ENCODE data around the gene PLLP.

Gene PLLP

DNA sequence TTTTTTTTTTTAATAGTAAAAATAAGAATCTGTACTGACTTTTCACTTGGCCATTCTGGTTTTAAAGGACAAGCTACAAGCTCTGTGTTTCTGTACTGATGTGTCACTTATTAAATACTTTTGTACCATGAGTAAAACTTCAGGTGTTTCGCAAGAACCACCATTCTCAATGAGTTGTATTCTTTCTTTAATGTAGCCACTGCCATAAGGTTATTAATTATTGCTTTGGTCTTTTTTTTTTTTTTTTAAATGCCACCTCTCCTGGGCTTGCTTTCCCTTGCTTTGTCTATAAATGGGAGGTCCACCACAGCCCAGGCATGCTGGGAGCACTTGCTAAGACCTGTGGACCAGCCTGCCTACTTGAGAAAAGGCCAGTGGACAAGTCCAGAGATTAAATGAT, 31.0 kb downstream of the PLLP start:
- no peak for DNase-seq

DNA sequence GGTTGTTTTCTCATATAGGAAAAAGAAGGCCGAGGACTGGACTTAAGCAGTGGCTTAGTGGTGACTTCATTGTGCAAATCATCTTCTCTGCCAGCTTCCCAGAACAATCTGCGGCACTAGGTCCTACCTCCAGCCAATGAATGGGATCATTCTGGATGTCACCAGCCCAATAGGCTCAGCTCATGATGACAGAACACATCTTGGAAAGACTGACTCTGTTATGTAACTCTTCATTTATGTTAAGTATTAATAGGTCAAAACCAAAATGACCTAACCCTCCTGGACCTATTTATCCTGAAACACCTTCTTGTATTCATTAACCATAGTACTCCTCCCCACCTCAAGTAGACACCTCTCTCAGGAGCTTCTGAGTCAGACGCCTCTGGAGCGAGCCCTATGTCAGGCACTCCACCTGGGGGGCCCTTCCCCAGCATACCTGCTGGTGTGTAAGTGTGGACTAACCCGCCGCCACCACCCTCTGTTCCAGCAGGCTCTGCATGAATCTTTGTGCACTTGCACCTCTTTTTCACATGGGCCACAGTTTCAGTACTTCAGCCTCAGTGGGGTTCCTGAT, 32.2 kb downstream of the PLLP start:
- DNase-seq = no peak

DNA sequence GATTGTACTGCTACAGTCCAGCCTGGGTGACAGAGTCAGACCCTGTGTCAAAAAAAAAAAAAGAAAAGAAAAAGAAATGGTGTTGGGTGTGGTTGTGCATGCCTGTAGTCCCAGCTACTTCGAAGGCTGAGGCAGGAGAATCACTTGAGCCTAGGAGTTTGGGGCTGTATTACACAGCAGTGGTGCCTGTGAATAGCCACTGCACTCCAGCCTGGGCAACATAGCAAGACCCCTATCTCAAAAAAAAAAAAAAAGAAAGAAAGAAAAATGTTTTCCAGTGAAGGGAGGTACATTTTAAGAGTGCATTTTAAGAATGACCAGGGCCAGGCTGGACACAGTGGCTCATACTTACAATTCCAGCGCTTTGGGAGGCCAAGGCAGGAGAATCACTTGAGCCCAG, 33.1 kb downstream of the PLLP start:
- DNase-seq = no peak

DNA sequence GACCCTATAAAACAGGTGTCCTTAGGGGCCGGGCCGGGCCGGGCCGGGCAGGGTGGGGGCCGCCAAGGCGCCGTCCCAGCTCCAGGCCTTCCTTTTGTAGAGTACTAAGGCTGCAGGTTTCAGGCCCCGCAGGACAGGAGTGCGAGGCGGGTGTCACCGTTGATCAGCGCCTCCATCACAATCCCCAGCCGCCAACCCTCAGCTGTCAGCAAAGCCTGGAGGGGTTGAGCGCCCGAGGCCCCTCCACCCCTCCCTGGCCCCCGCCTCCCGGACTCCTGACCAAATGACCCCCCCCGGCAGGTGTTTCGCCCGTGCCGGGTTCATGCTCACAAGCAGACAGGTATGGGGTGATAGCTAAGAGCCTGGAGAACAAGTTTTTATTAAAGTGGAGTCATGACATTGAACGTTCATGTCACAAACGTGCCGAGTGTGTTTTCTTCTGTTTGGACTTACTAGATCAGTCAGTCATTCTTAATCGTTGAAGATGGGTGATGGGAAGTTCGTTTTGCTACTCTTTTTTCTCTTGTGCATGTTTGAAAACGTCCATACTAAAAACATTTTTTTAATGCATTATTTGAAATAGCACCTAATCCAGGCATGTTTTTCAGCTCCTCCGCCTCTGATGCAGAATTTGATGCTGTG, 38.9 kb downstream of the PLLP start:
- no peak for DNase-seq

DNA sequence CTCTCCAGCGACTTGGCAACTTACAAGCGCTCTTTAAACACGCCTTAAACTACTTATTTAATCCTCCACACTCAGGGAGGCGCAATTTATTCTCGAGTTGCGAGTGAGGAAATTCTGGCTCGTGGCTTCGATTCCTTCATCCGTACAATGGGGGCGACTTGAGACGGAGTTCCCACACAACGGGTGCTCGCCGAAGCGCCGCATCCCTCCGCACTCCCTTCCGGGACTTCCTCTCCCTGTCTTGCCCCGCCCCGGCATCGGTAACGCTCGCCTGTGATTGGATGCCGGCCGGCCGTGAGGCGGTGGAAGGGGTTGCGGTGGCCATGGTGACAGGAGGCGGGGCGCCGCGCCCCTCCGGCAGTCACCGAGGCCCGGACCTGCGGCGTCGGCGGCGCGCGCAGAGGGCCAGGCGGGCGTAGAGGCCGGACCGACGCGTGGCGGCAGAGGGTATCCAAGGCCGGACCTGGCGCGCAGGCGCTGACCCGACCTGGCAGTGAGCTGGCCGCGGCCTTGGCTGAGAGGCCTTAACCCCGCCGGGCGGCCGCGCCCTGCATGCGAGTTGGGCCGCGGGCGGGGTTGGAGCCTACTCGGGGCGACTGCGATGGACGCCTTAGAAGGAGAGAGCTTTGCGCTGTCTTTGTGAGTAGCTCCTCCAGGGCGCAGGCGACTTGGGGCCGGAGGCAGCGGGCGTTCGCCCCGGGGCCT, 39.6 kb downstream of the PLLP start, which contains the start of gene ARL2BP:
Gene ARL2BP, plus strand, starts transcription at position 493 of the 705 bp plus-strand sequence. Its CDS starts 109 bp downstream, at position 602.
- DNase-seq = peak; percentile 98

DNA sequence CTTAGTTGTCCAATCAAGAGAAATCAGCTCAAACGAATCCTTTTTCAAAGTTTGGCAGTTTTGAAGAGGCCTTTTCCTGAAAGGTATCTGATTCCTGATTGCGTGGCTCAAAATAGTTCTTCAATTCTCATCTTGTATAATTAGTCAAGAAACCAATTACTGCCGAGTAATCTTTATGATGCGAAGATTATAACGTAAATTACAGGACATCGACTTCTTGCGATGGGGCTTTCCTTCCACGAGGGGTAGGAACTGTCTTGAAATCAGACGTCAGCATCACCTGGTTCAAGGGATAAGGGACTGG, 40.1 kb downstream of the PLLP start:
- no peak for DNase-seq

DNA sequence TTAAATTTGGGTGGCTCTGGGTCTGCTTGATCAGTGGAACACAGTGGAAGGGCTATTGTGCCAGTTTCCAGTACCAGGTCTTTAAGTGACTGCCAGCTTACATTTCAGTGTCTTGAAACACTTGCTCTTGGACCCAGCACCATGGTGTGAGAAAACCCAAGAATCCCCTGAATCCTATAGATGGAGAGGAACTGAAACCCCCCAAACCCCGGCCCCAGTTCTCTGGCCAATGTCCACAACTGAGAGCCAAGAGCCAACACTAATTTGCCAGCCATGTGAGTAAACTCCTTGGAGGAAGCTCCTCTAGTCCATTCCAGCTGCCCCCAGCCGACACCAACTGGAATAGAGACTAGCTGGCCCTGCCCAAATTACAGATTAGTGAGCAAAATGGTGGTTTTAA, 41.8 kb downstream of the PLLP start:
- DNase-seq = no peak

DNA sequence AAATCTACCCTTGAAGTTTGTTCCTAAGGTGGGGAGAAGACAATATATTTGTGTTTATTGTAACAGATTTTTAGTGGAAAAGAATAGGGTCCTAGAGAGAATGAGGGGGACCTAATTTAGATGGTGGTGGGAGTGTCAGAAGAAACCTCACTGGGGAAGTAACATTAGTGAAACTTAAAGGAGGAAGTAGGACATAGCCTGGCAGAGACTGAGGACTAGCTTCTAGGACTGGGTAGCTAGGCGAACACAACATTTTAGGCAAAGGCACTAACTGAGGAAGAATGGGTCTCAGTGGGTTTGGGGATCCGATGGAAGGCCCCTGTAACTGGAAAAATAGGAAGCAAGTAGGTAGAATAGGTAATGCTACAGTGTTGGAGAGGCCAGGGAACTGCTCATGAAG, 43.6 kb downstream of the PLLP start:
- DNase-seq = no peak

DNA sequence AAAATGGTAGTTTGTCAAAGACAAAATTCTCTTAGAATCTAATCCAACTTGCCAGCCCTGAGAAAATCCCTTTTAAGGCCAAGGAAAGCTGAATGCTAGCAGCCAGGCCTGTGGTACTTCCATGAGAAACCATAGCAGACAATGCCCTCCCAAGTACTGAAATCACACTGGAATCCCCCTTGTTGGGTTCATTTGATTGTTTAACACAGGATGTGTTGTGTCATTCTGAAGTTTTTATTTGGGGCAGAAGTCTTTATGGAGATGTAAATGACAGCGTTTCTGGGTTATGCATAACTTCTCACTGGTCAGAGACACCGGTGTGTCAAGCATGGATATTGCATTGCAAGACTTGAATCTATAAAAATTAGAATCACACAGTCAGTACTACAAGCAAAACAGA, 45.4 kb downstream of the PLLP start:
- no peak for DNase-seq

DNA sequence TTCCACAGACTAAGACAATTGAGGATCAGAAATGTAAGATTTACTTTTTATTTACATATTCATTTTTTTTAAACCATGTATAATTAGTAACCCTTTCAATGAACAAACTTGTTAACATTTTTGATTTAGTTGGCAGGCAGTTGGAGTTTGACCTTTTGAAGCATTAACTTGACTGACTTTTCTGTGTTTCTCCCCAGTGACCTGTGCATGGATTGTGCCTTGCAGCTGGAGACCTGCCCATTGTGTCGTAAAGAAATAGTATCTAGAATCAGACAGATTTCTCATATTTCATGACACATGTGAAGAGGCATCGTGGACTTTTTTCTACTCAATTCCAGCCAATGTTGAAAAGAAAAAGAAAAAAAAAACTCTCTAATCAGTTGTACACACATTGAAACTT, 45.8 kb downstream of the PLLP start:
- no peak for DNase-seq

DNA sequence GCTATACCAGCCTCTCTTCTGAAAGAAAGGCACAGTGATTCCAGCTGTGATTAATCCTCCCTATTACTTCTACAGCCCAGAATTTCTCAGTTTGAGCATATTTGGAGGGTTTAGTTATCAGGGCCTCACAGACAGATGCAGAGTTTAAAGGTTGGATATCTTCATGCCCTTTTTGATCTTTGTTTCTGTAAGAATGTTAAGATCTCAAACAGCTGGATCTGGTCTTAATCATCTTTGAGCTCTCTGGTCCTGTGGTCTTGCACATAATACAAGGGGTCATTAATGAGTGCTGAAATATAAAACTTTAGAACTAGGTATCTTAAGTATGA, 48.5 kb downstream of the PLLP start:
- DNase-seq = no peak

DNA sequence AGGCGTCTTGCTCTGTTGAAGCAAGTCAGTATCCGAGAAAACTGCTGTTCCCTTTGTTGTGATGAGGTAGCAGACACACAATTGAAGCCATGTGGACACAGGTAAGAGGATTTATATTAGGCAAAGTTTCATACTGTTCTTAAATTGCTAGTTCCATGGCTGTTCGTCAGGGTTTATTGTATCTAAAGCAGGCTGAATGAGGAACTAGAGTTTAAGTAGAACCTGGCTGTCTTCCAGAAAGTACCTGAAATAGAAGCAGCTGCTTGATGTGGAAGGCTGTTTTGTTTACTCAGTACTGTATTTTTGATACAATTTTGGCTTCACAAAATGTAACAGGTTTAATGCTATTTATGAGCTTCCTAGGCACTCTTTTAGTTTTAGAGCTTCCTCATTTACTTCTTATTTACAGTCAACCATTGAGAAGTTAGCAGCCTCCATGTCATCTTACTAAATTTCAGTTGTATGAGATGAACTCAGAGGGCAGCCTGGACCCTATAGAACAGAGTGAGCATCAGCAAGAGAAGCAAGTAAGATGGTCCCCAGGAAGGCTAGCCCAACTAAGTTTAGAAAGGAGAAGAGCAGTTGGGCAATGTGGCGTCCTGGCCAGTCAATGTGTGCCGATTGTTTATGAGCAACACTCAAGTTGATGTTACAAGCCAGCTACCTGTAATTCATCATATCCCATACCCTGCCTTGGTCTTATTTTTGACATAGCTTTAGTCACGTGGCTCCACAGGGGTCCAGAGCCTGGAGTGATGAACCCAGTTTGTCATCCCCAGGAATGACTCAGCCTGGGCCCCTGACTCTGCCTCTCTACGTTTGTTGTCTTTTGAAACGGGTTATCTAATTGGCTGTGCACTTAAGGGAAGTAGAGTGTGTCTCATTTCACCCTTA, 49.1 kb downstream of the PLLP start:
- peak; percentile 17 for DNase-seq

DNA sequence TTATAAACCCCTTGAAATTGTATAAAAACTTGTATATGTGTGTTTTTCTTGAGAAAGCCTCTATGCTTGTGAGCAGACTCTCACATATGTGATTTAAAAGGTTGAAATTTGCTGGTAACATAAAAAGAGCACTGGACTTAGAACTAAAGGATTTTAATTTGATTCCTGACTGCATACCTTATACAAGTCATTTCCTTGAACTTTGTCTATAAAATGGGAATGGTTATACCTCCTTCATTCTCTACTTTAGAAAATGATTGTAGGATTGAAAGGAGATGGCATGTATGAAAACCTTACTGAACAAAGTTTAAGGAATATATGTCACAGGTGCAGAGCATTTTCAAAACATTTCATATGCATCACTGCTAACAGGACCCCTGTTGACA, 49.8 kb downstream of the PLLP start:
- DNase-seq = no peak

DNA sequence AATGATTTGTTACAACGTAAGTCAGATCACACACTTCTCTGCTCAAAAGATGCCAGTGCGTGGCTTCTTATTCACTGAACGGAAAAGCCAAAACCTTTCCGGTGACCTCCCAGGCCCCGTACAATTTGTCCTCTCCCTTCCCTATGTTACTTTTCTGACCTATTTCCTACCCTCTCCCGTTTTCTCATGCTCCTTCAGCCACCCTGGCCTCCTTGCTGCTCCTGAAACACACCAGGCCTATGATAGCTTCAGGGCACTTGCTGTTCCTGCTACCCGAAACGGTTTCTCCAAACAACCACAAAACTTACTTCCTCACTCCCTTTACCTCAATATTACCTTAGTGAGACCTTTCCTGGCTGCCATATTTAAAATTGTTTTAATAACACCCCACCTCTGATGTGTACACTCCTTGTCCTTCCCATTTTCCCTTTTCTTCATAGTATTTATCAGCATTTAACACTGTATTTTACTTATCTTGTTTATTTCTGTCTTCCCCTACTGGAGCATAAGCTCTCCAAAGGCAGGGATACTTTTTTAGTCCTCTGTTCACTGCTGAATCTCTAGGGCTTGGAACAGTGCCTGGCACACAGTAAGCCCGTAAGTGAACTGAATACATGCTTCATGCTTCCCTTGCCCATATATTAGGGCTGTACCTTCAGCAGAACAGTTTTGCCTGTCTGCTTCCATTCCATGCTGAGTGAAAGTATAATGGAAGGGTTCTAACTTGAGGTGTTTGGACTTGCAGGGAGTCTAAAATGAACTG, 50.3 kb downstream of the PLLP start:
- DNase-seq = no peak

DNA sequence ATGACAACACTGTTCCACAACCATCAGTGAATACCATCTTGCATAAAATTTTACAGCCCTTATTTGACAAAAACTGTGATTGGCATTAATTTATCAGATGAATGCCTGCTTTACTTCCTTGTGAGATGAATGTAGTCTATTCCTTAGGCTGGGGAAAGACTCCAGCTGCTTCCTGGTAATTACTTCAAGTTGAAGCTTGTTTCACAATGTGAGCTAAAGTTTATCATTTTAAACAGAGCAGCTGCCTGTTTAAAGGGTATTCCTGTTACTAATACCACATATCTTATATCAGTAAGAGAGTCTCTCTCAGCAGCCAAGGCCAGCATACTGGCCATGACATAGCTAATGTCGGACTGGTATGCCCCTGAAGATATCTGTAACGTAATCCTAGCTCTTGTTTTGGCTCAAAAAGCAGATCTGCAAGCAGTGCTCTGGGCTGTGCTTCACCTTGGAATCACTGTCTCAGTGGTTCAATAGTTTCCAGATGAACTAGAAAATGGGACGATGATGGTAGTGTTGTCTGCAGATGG, 52.6 kb downstream of the PLLP start:
- no peak for DNase-seq

DNA sequence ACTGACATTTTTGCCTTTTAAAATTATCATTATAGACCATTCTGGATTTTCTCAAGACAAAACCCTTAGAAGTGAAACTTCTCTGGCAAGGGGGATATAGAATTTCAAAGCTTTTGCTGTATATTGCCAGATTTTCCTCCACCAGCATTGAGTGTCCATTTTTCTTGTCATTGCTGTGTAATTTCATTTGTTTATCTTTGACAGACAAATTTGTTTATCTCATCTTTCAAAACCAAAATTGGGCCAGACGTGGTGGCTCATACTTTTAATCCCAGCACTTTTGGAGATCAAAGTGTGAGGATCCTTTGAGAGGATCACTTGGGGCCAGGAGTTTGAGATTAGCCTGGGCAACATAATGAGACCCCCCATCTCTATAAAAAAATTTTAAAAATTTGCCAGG, 55.4 kb downstream of the PLLP start:
- DNase-seq = no peak

DNA sequence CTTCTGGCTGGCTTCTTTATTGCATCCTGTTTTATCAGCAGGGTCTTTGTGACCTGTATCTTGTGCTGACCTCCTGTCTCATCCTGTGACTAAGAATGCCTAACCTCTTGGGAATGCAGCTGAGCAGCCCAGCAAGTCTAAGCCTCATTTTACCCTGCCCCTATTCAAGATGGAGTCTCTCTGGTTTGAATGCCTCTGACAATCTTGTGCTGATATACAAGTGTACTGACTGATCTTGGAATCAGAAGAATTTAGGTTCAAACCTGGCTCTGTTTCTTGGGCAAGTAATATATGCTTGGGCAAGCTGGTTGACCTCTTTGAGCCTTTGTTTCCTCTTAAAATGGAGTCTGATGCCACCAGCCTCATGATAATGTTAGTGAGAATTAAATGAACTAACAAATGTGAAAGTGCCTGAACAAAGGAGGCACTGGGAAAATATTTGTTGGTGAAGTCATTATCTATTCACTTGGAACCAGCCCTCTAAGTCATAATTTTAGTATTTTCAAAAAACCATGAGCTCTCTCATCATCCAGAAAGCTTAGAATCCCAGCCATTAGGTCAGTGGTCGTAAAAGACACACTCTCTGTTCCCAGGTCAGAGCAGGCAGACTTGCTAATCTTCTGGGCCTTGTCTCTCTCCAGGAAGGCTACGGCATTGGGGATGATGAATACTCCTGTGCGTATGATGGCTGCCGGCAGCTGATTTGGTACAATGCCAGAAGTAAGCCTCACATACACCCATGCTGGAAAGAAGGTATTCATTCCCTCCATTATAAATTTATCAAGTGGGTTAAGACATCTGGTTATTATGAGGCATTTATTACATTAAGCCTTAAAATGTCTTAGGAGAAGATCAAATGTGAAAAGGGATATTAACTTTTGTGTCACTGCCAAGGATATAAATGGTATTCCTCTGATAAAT, 57.5 kb downstream of the PLLP start:
- no peak for DNase-seq

DNA sequence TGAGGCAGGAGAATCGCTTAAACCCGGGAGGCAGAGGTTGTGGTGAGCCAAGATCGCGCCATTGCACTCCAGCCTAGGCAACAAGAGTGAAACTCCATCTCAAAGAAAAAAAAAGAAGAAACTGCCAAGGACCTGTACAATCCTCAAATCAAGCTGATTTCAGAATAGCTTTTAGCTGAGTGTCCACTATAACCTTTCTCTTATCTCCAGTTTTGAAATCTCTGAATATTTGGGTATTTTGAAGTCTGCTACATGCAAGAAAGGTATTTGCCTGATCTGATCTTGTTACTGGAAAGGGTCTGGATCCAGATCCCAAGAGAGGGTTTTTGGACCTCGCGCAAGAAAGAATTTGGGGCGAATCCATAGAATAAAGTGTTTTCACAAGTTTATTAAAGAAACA, 58.5 kb downstream of the PLLP start:
- DNase-seq = no peak

DNA sequence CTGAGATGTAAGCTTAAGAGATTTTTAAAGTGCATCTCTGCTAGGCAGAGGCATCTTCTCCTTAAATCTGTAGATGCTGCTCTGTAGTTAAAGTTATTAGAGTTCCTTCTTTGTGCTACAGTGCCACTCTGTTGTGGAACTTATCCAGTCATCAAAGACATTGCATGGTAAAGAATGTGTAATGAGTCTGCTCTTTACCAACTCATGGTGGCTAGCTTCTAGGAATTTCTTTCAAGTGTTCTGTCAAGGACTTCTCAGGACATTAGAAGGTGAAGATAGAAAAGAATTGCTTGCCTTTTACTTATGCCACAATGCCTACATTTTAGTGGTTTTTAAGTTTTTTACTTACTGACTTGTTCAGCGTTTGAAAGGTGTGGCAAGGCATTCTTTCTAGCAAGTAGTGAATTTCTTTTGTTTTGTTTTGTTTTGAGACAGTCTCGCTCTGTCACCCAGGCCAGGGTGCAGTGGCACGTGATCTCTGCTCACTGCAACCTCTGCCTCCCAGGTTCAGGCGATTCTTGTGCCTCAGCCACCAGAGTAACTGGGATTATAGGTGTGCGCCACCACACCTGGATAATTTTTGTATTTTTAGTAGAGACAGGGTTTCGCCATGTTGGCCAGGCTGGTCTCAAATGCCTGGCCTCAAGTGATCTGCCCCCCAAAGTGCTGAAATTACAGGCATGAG, 59.7 kb downstream of the PLLP start:
- DNase-seq = no peak

DNA sequence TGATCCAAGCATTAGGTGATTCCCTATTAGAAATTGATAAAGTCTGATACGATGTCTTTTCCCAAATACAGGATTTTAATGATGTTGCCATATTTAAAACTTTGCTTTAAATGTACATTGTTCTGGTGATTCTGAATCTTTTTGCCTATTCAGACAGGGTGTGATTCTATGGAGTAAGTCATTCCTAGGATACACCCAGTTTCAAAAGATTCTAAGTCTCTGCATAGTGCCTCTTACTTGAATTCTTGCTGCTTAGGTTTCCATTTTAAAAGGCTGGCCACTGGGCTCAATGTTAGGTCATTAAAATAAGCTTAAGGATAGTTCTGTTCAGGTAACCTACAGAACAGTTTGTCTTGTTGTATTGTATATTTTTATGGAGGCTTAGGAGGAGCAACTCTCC, 61.4 kb downstream of the PLLP start:
- DNase-seq = no peak

DNA sequence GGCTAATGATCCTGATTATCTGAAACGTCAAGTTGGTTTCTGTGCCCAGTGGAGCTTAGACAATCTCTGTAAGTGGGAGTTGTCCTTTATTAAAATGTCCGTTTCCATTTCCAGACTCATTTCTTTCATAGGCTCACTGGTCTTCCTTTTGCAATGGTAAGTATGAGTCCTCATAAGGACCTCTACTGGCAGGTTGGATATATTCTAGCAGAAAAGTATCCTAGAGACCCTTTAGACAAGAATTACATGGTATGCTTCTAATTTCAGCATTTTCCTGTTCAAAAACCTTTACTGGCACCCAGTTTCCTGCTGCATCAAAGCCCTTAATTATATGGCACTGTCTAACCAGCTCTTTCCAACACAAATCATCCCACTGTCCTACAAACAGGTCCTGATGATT, 67.5 kb downstream of the PLLP start:
- DNase-seq = no peak

Measured in activated naive CD4-positive, alpha-beta T cell treated with anti-CD3 and anti-CD28 coated beads, Interleukin-2, amount 50 U/mL, for 16 hours (primary cell).